H9 (cell line): ENCODE results near the gene UFSP2. TPM values are rescaled to one million over a fixed set of nuclear protein-coding genes. Genes with fewer than 3 reads are reported as not detected.

ENCODE experiments used
- DNase-seq: peaks from one replicate; pipeline ENCODE4 v3.0.0-alpha.2; 2017
- H2AFZ ChIP-seq: one replicate; pipeline ENCODE4 v1.6.1; 2013; ENCODE audit warnings: mild to moderate bottlenecking, low read length, control low read depth, moderate library complexity
- H2AK5ac ChIP-seq: 2 replicates; pipeline ENCODE4 v1.6.1; 2013; ENCODE audit warnings: low read length, control low read depth, mixed read lengths; ENCODE audit not compliant: insufficient read length
- H2BK120ac ChIP-seq: one replicate; pipeline ENCODE4 v1.6.1; 2013; ENCODE audit warnings: low read depth, mild to moderate bottlenecking, low read length, control low read depth, inconsistent platforms; ENCODE audit not compliant: poor library complexity, severe bottlenecking
- H2BK12ac ChIP-seq: 2 replicates; pipeline ENCODE4 v1.6.1; 2013; ENCODE audit warnings: low read length, control low read depth, mixed read lengths, low read depth; ENCODE audit not compliant: insufficient read length
- H2BK15ac ChIP-seq: 2 replicates; pipeline ENCODE4 v1.6.1; 2013; ENCODE audit warnings: low read depth, low read length, control low read depth
- H2BK20ac ChIP-seq: one replicate; pipeline ENCODE4 v1.6.1; 2013; ENCODE audit warnings: low read depth, mild to moderate bottlenecking, low read length, control low read depth, inconsistent platforms; ENCODE audit not compliant: poor library complexity, severe bottlenecking
- H2BK5ac ChIP-seq: 2 replicates; pipeline ENCODE4 v1.6.1; 2013; ENCODE audit warnings: low read length, control low read depth, mixed read lengths; ENCODE audit not compliant: insufficient read length
- H3K14ac ChIP-seq: 2 replicates; pipeline ENCODE4 v1.6.1; 2013; ENCODE audit warnings: low read length, control low read depth; ENCODE audit not compliant: insufficient read depth
- H3K18ac ChIP-seq: 2 replicates; pipeline ENCODE4 v1.6.1; 2013; ENCODE audit warnings: low read depth, mild to moderate bottlenecking, mixed read lengths, low read length, control low read depth; ENCODE audit not compliant: insufficient read length
- H3K23ac ChIP-seq: 2 replicates; pipeline ENCODE4 v1.6.1; 2013; ENCODE audit warnings: low read length, control low read depth, mixed read lengths, low read depth; ENCODE audit not compliant: insufficient read length
- H3K23me2 ChIP-seq: 2 replicates; pipeline ENCODE4 v1.6.1; 2013; ENCODE audit warnings: low read depth, mild to moderate bottlenecking, mixed read lengths, low read length, control low read depth; ENCODE audit not compliant: insufficient read length, poor library complexity, severe bottlenecking
- H3K27ac ChIP-seq: 2 replicates; pipeline ENCODE4 v1.5.1; 2013; ENCODE audit warnings: low read length, control low read depth, mixed read lengths, low read depth; ENCODE audit not compliant: insufficient read length
- H3K27me3 ChIP-seq: 2 replicates; pipeline ENCODE4 v1.6.1; 2013; ENCODE audit warnings: low read length, control low read depth, inconsistent platforms; ENCODE audit not compliant: insufficient read depth
- H3K4ac ChIP-seq: 2 replicates; pipeline ENCODE4 v1.6.1; 2013; ENCODE audit warnings: low read depth, mild to moderate bottlenecking, control low read depth, inconsistent platforms, low read length, moderate library complexity
- H3K4me1 ChIP-seq: 2 replicates; pipeline ENCODE4 v1.6.1; 2013; ENCODE audit warnings: low read length, control low read depth, inconsistent platforms; ENCODE audit not compliant: insufficient read depth
- H3K4me2 ChIP-seq: 2 replicates; pipeline ENCODE4 v1.6.1; 2013; ENCODE audit warnings: low read length, control low read depth, mixed read lengths; ENCODE audit not compliant: insufficient read length, insufficient read depth
- H3K56ac ChIP-seq: 2 replicates; pipeline ENCODE4 v1.6.1; 2013; ENCODE audit warnings: low read depth, mild to moderate bottlenecking, mixed read lengths, low read length, control low read depth; ENCODE audit not compliant: insufficient read length
- H3K79me1 ChIP-seq: 2 replicates; pipeline ENCODE4 v1.6.1; 2013; ENCODE audit warnings: low read depth, mild to moderate bottlenecking, moderate library complexity, low read length, control low read depth, inconsistent platforms; ENCODE audit not compliant: insufficient read depth, poor library complexity, severe bottlenecking
- H3K79me2 ChIP-seq: 2 replicates; pipeline ENCODE4 v1.6.1; 2013; ENCODE audit warnings: low read length, control low read depth, inconsistent platforms; ENCODE audit not compliant: insufficient read depth
- H3K9ac ChIP-seq: 2 replicates; pipeline ENCODE4 v1.6.1; 2013; ENCODE audit warnings: low read length, control low read depth, mixed read lengths; ENCODE audit not compliant: insufficient read length; ENCODE audit errors: extremely low read depth
- H3K9me3 ChIP-seq: one replicate; pipeline ENCODE4 v1.6.1; 2013; ENCODE audit warnings: low read depth, low read length, inconsistent platforms; ENCODE audit not compliant: control insufficient read depth
- H3T11ph ChIP-seq: one replicate; pipeline ENCODE4 v1.6.1; 2013; ENCODE audit warnings: mild to moderate bottlenecking, low read length, control low read depth, inconsistent platforms
- H4K20me1 ChIP-seq: one replicate; pipeline ENCODE4 v1.6.1; 2013; ENCODE audit not compliant: control insufficient read depth, insufficient read length, insufficient read depth
- H4K5ac ChIP-seq: 2 replicates; pipeline ENCODE4 v1.6.1; 2013; ENCODE audit warnings: low read depth, mild to moderate bottlenecking, mixed read lengths, low read length, control low read depth; ENCODE audit not compliant: insufficient read length
- H4K8ac ChIP-seq: replicated peaks from 2 replicates; pipeline ENCODE4 v1.6.1; 2013; ENCODE audit warnings: low read length, control low read depth, mixed read lengths, low read depth; ENCODE audit not compliant: insufficient read length
- H4K91ac ChIP-seq: 2 replicates; pipeline ENCODE4 v1.6.1; 2013; ENCODE audit warnings: low read depth, mild to moderate bottlenecking, moderate library complexity, mixed read lengths, low read length, control low read depth; ENCODE audit not compliant: insufficient read length
- H3K27ac Mint-ChIP-seq, 3 experiments: 2 replicates in 2 of 3; 3 replicates in 1 of 3; pipeline ENCODE4 v1.8.0; 2020 to 2021; ENCODE audit warnings: mixed read lengths in 3 of 3, mild to moderate bottlenecking in 1 of 3, moderate library complexity in 1 of 3
- H3K27me3 Mint-ChIP-seq: 2 replicates; pipeline ENCODE4 v1.8.0; 2021; ENCODE audit warnings: low read depth, mild to moderate bottlenecking, moderate library complexity, mixed read lengths
- H3K36me3 Mint-ChIP-seq, 3 experiments: 2 replicates in 2 of 3; 3 replicates in 1 of 3; pipeline ENCODE4 v1.8.0; 2020 to 2021; ENCODE audit warnings: low read depth in 3 of 3, mixed read lengths in 3 of 3; ENCODE audit not compliant: insufficient read depth in 1 of 3
- H3K4me1 Mint-ChIP-seq, 2 experiments: 2 replicates each; pipeline ENCODE4 v1.8.0; 2020; ENCODE audit warnings: mixed read lengths in 2 of 2
- H3K4me3 Mint-ChIP-seq, 2 experiments: 2 replicates in 1 of 2; 3 replicates in 1 of 2; pipeline ENCODE4 v1.8.0; 2020 to 2021; ENCODE audit warnings: mild to moderate bottlenecking in 2 of 2, mixed read lengths in 2 of 2, moderate library complexity in 1 of 2
- H3K9me3 Mint-ChIP-seq, 2 experiments: 2 replicates in 1 of 2; 3 replicates in 1 of 2; pipeline ENCODE4 v1.8.0; 2020; ENCODE audit warnings: mild to moderate bottlenecking in 2 of 2, mixed read lengths in 2 of 2, moderate library complexity in 1 of 2
- CTCF ChIP-seq: fragments of 200-600 bp; sonication (generic); conservative IDR thresholded peaks from 3 replicates; pipeline ENCODE4 v1.8.0; 2021; ENCODE audit warnings: antibody characterized with exemption, mild to moderate bottlenecking
- WGBS: extraction: QIAGEN DNeasy Blood & Tissue Kit; methylation state at CpG from one replicate; pipeline ENCODE4 v1.1.7; 2013; ENCODE audit warnings: missing lambda C conversion rate, low lambda C conversion rate, mixed read lengths; ENCODE audit not compliant: insufficient read length; ENCODE audit errors: extremely low coverage; 5-methylcytosine and 5-hydroxymethylcytosine counted together
- total RNA-seq: library from RNA; stranded (reverse); gene quantifications from 2 replicates; pipeline ENCODE4 v1.2.1, GENCODE V29; 2021

Gene UFSP2
- total RNA-seq, 1 experiment from 2014 or later = 41.1 TPM

DNA sequence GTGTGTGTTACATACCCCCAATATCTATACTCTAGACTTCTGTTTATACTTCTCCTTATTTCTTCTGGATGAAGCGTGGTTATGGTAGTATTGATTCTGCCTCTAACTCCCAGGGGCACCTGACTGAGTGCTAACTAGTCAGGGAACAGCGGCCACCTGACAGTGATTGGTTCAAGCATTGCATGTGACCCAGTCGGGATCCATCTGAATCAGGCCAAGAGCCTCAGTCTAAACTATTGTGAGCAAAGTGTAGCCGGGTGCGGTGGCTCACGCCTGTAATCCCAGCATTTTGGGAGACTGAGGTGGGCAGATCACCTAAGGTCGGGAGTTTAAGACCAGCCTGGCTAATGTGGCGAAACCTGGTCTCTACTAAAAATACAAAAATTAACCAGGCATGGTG lies 35.8 kb upstream of the UFSP2 start:
- Histone ChIP-seq H4K8ac (no peak overlapping the region), H3K27ac (no peak overlapping the region), H3K18ac (no peak overlapping the region), H3K23ac (no peak overlapping the region), H2BK20ac (no peak overlapping the region), H3K4ac (no peak overlapping the region), H3K79me2 (no peaks in the 10 kb centered on the region), H3K4me2 (no peak overlapping the region), H4K20me1 (no peaks in the 10 kb centered on the region), H4K91ac (no peak overlapping the region), H2BK15ac (no peak overlapping the region), H3K9me3 (no peaks in the 10 kb centered on the region), H2BK12ac (no peak overlapping the region), H3K14ac (no peak overlapping the region), H3K4me1 (no peaks in the 10 kb centered on the region; the same call in 1 of the 2 replicates), H2AFZ (no peak overlapping the region), H3K56ac (no peak overlapping the region), H2AK5ac (no peak overlapping the region), H2BK5ac (no peak overlapping the region), H2BK120ac (no peak overlapping the region), H3K27me3 (no peaks in the 10 kb centered on the region), H3K9ac (no peak overlapping the region), H3K79me1 (no peaks in the 10 kb centered on the region), H3K23me2 (no peaks in the 10 kb centered on the region), H3T11ph (no peak overlapping the region), H4K5ac (no peak overlapping the region)
- peaks cover 32 to 33% of the 10 kb centered on the region in 2 experiments for H3K4me1 Mint-ChIP-seq
- H3K27me3 Mint-ChIP-seq = no peaks in the 10 kb centered on the region
- DNase-seq = no peak
- no CpG with 5 or more reads among the region's 8 CpGs for WGBS
- peaks cover 0 to 3% (median 0%) of the 10 kb centered on the region in 3 experiments; a peak in 2 of 7 replicates for H3K36me3 Mint-ChIP-seq
- H3K27ac Mint-ChIP-seq = no peak overlapping the region
- no peaks in the 10 kb centered on the region; a peak in 1 of 5 replicates for H3K9me3 Mint-ChIP-seq
- no peak overlapping the region for H3K4me3 Mint-ChIP-seq
- no peak for TF ChIP-seq CTCF
